IMR-90 (cell line): ENCODE results near the gene BEGAIN. TPM values are rescaled to one million over a fixed set of nuclear protein-coding genes. Genes with fewer than 3 reads are reported as not detected.

Experiments
- ATAC-seq: fragments of 200-7000 bp; cut with Tn5 transposase; 2 replicates; pipeline ENCODE4 v1.9.1; 2020; ENCODE audit warnings: low read depth, mild to moderate bottlenecking, moderate library complexity
- BruUV-seq: library from RNA; stranded (reverse); fragments of 400-500 nt; replicated peaks from 2 replicates; lab custom pipeline; 2021; lab: Mats Ljungman, UMichigan
- CTCF ChIA-PET: fragments of 300-600 bp; formaldehyde crosslinking; extraction: SDS; loops from one replicate; lab custom pipeline; 2021; ENCODE audit warnings: antibody characterized with exemption; lab: Yijun Ruan, JAX
- POLR2A ChIA-PET: fragments of 300-600 bp; sonication (Branson Sonifier 250); formaldehyde crosslinking; loops from one replicate; lab custom pipeline; 2022; ENCODE audit warnings: antibody characterized with exemption; ENCODE audit not compliant: unreplicated experiment; lab: Charles Lee
- DNase-seq: peaks from one replicate; pipeline ENCODE4 v3.0.0; 2013
- H2AFZ ChIP-seq: replicated peaks from 2 replicates; pipeline ENCODE3; 2013; ENCODE audit warnings: low read length, mild to moderate bottlenecking; ENCODE audit not compliant: poor library complexity
- H2AK5ac ChIP-seq: 2 replicates; pipeline ENCODE4 v1.6.1; 2013; ENCODE audit warnings: low read depth, low read length, inconsistent platforms
- H2AK9ac ChIP-seq: replicated peaks from 2 replicates; pipeline ENCODE3; 2013; ENCODE audit warnings: mild to moderate bottlenecking, low read depth, low read length, moderate library complexity; ENCODE audit not compliant: poor library complexity
- H2BK120ac ChIP-seq: 2 replicates; pipeline ENCODE4 v1.6.1; 2013; ENCODE audit warnings: low read depth, low read length, inconsistent platforms
- H2BK15ac ChIP-seq: 3 replicates; pipeline ENCODE4 v1.6.1; 2013; ENCODE audit warnings: low read depth, low read length, inconsistent platforms
- H2BK20ac ChIP-seq: 2 replicates; pipeline ENCODE4 v1.6.1; 2013; ENCODE audit warnings: low read depth, mild to moderate bottlenecking, inconsistent platforms, low read length, moderate library complexity
- H2BK5ac ChIP-seq: 2 replicates; pipeline ENCODE4 v1.6.1; 2013; ENCODE audit warnings: mild to moderate bottlenecking, low read depth, low read length, inconsistent platforms; ENCODE audit not compliant: poor library complexity, severe bottlenecking
- H3K14ac ChIP-seq: replicated peaks from 2 replicates; pipeline ENCODE4 v1.6.1; 2013; ENCODE audit warnings: low read depth, low read length, inconsistent platforms
- H3K18ac ChIP-seq: 2 replicates; pipeline ENCODE4 v1.6.1; 2013; ENCODE audit warnings: low read depth, low read length, control low read depth
- H3K23ac ChIP-seq: 2 replicates; pipeline ENCODE4 v1.6.1; 2013; ENCODE audit warnings: low read depth, low read length, inconsistent platforms
- H3K27ac ChIP-seq: 2 replicates; pipeline ENCODE4 v1.5.1; 2013; ENCODE audit warnings: mild to moderate bottlenecking, control low read depth, low read length; ENCODE audit not compliant: insufficient read depth
- H3K27me3 ChIP-seq: 2 replicates; pipeline ENCODE4 v1.6.1; 2013; ENCODE audit warnings: low read length; ENCODE audit not compliant: control insufficient read depth, insufficient read depth
- H3K36me3 ChIP-seq: 2 replicates; pipeline ENCODE4 v1.6.1; 2013; ENCODE audit warnings: low read length, mixed read lengths; ENCODE audit not compliant: control insufficient read depth, insufficient read depth
- H3K4ac ChIP-seq: 2 replicates; pipeline ENCODE4 v1.6.1; 2013; ENCODE audit warnings: low read depth, low read length, inconsistent platforms
- H3K4me1 ChIP-seq: 2 replicates; pipeline ENCODE4 v1.6.1; 2013; ENCODE audit warnings: low read length, mixed read lengths; ENCODE audit not compliant: control insufficient read depth, insufficient read depth
- H3K4me2 ChIP-seq: 2 replicates; pipeline ENCODE4 v1.6.1; 2013; ENCODE audit warnings: low read depth, mild to moderate bottlenecking, control low read depth, low read length, moderate library complexity
- H3K4me3 ChIP-seq: 2 replicates; pipeline ENCODE4 v1.5.1; 2013; ENCODE audit warnings: low read depth, mild to moderate bottlenecking, control low read depth, low read length, moderate library complexity; ENCODE audit not compliant: insufficient read depth
- H3K56ac ChIP-seq: 2 replicates; pipeline ENCODE4 v1.6.1; 2013; ENCODE audit warnings: low read length, inconsistent platforms; ENCODE audit not compliant: insufficient read depth; ENCODE audit errors: extremely low read depth
- H3K79me1 ChIP-seq, 2 experiments: 2 replicates each; pipeline ENCODE4 v1.6.1; 2013; ENCODE audit warnings: low read length in 2 of 2, inconsistent platforms in 1 of 2, low read depth in 1 of 2
- H3K9ac ChIP-seq: 2 replicates; pipeline ENCODE4 v1.6.1; 2013; ENCODE audit warnings: low read depth, low read length, control low read depth
- H3K9me1 ChIP-seq: 2 replicates; pipeline ENCODE4 v1.6.1; 2013; ENCODE audit warnings: low read length, inconsistent platforms; ENCODE audit not compliant: insufficient read depth
- H3K9me3 ChIP-seq: 2 replicates; pipeline ENCODE4 v1.6.1; 2013; ENCODE audit warnings: low read length; ENCODE audit not compliant: control insufficient read depth, insufficient read depth
- H4K20me1 ChIP-seq: 2 replicates; pipeline ENCODE4 v1.6.1; 2013; ENCODE audit warnings: low read length, inconsistent platforms; ENCODE audit not compliant: insufficient read depth
- H4K5ac ChIP-seq: 2 replicates; pipeline ENCODE4 v1.6.1; 2013; ENCODE audit warnings: mild to moderate bottlenecking, low read depth, low read length, control low read depth
- H4K8ac ChIP-seq, 2 experiments: 2 replicates each; pipeline ENCODE4 v1.6.1; 2013; ENCODE audit warnings: low read depth in 2 of 2, low read length in 2 of 2, control low read depth in 1 of 2, inconsistent platforms in 1 of 2
- H4K91ac ChIP-seq: 2 replicates; pipeline ENCODE4 v1.6.1; 2013; ENCODE audit warnings: low read depth, low read length, inconsistent platforms; ENCODE audit not compliant: insufficient read depth
- CHD1 ChIP-seq: IDR thresholded peaks from 2 replicates; pipeline ENCODE4 v1.6.1; 2012; ENCODE audit warnings: low read depth, low read length, improper control_type of control experiment
- CTCF ChIP-seq: conservative IDR thresholded peaks from 2 replicates; pipeline ENCODE4 v1.5.1; 2012; ENCODE audit warnings: mild to moderate bottlenecking, low read depth, low read length, improper control_type of control experiment
- ELK1 ChIP-seq: fragments of 150-350 bp; IDR thresholded peaks from 2 replicates; pipeline ENCODE4 v1.6.1; 2016; ENCODE audit warnings: low read depth, mild to moderate bottlenecking, low read length, moderate library complexity, borderline replicate concordance
- MXI1 ChIP-seq: IDR thresholded peaks from 2 replicates; pipeline ENCODE4 v1.6.1; 2012; ENCODE audit warnings: low read depth, mild to moderate bottlenecking, low read length, moderate library complexity, borderline replicate concordance
- POLR2A ChIP-seq: IDR thresholded peaks from 2 replicates; pipeline ENCODE4 v1.6.1; 2012; ENCODE audit warnings: mild to moderate bottlenecking, low read depth, low read length
- RCOR1 ChIP-seq: IDR thresholded peaks from 2 replicates; pipeline ENCODE4 v1.6.1; 2012; ENCODE audit warnings: mild to moderate bottlenecking, low read length, improper control_type of control experiment; ENCODE audit not compliant: insufficient replicate concordance
- RFX5 ChIP-seq: IDR thresholded peaks from 2 replicates; pipeline ENCODE4 v1.8.0; 2012; ENCODE audit warnings: low read depth, mild to moderate bottlenecking, low read length, moderate library complexity
- USF2 ChIP-seq: fragments of 150-350 bp; IDR thresholded peaks from 2 replicates; pipeline ENCODE4 v1.6.1; 2017; ENCODE audit warnings: mild to moderate bottlenecking, antibody characterized with exemption, low read length, low read depth
- WGBS, 2 experiments: methylation state at CpG; one replicate each; pipeline versions ENCODE4 v1.1.5 to v1.1.7; 2013; ENCODE audit warnings: missing lambda C conversion rate in 2 of 2; ENCODE audit not compliant: insufficient read length in 1 of 2; ENCODE audit errors: extremely low coverage in 2 of 2; 5-methylcytosine and 5-hydroxymethylcytosine counted together
- dilution Hi-C: fragments of 300-500 bp; cut with HindIII; formaldehyde crosslinking; loops from one replicate; pipeline ENCODE4 v1.14.3; 2018; ENCODE audit warnings: low sequenced_read_pairs; ENCODE audit not compliant: unreplicated experiment
- in situ Hi-C: fragments of 300-500 bp; cut with MboI; formaldehyde crosslinking; loops from 3 replicates; pipeline ENCODE4 v1.14.3; 2019; ENCODE audit warnings: low sequenced_read_pairs, inconsistent platforms, mixed read lengths
- intact Hi-C: fragments of 100-400 bp; cut with micrococcal nuclease; formaldehyde crosslinking; loops from 2 replicates; pipeline ENCODE4 v1.10.0; 2022
- polyA plus RNA-seq, 3 experiments: library from polyadenylated mRNA; depleted of rRNA; stranded (reverse); fragments of >200 nt; gene quantifications; 2 replicates each; pipeline ENCODE4 v1.2.3, GENCODE V29; 2012; ENCODE audit warnings: low replicate concordance in 1 of 3
- total RNA-seq: library from RNA; depleted of rRNA; stranded (reverse); fragments of >200 nt; gene quantifications from 2 replicates; pipeline ENCODE4 v1.2.3, GENCODE V29; 2012

Gene BEGAIN
- total and polyA plus RNA-seq, 2 of the 4 experiments (the other 2 are of a cell fraction): 0.18 to 0.99 TPM

- WGBS, 2 experiments: 81% methylated on average over 3 of the region's 10 CpGs; no CpG with 5 or more reads in 1 of the 2 experiments
- Histone ChIP-seq H3K4me1 (no peaks in the 10 kb centered on the region), H4K91ac (no peak overlapping the region), H4K5ac (no peak overlapping the region), H2BK5ac (no peak overlapping the region), H3K18ac (no peak overlapping the region), H3K79me1 (no peaks in the 10 kb centered on the region), H2BK15ac (no peak overlapping the region), H3K4me3 (no peak overlapping the region), H3K9ac (no peak overlapping the region), H3K4ac (no peak overlapping the region), H3K9me1 (no peaks in the 10 kb centered on the region), H3K14ac (no peak overlapping the region), H3K23ac (no peak overlapping the region), H2BK120ac (no peak overlapping the region), H4K20me1 (no peaks in the 10 kb centered on the region), H3K36me3 (no peaks in the 10 kb centered on the region), H3K27ac (no peak overlapping the region), H3K9me3 (no peaks in the 10 kb centered on the region), H2BK20ac (no peak overlapping the region), H3K4me2 (no peak overlapping the region), H2AK5ac (no peak overlapping the region), H3K56ac (no peak overlapping the region), H2AFZ (no peak overlapping the region), H4K8ac (no peak overlapping the region), H3K27me3 (peaks cover 78% of the 10 kb centered on the region), H2AK9ac (no peak overlapping the region)
- ATAC-seq (no peak), DNase-seq (no peak)
- POLR2A ChIA-PET: no interaction called here
- no TSS peak for BruUV-seq
- no peak for TF ChIP-seq ELK1
- TF ChIP-seq CHD1: no peak
- TF ChIP-seq RFX5: no peak
- TF ChIP-seq RCOR1: no peak
- TF ChIP-seq POLR2A: no peak
- no peak for TF ChIP-seq MXI1
- TF ChIP-seq CTCF: no peak
- TF ChIP-seq USF2: no peak
- dilution Hi-C loops (no loop called here), in situ Hi-C loops (no loop called here), intact Hi-C loops (no loop called here)
- CTCF ChIA-PET: interaction anchor here (0.9 kb wide), 1 partner anchor 26 kb away, joined by 3 read pairs; no protein-coding TSS in a partner anchor
These were observed 32.4 kb upstream of the BEGAIN start for GRCh38 chr14:100619396-100620254.
